GM21529 (cell line): ENCODE results near the gene GATAD1.
"Not testable (repeated sequence)": the region's sequence is repeated elsewhere in the genome, so short reads cannot be mapped to it uniquely, and the experiment has no call there.

Experiments
- ATAC-seq: cut with Tn5 transposase; IDR thresholded peaks from one replicate; pipeline ENCODE4 v1.9.1; 2021; ENCODE audit not compliant: unreplicated experiment

Gene GATAD1

GRCh38 chr7:92479146-92479545 lies 31.9 kb downstream of the GATAD1 start:
- not testable (repeated sequence) for ATAC-seq

GRCh38 chr7:92483624-92484023 lies 36.3 kb downstream of the GATAD1 start:
- not testable (repeated sequence) for ATAC-seq

- ATAC-seq: not testable (repeated sequence)
Measured at GRCh38 chr7:92484226-92484625, 36.9 kb downstream of the GATAD1 start.

GRCh38 chr7:92485267-92485892 lies 38.1 kb downstream of the GATAD1 start:
- ATAC-seq: no peak

GRCh38 chr7:92485974-92486373 lies 38.7 kb downstream of the GATAD1 start:
- ATAC-seq: no peak

- no peak for ATAC-seq
Measured at GRCh38 chr7:92487804-92488203, 40.5 kb downstream of the GATAD1 start.

GRCh38 chr7:92489634-92490033 lies 42.4 kb downstream of the GATAD1 start:
- ATAC-seq: no peak

GRCh38 chr7:92496876-92497275 lies 49.6 kb downstream of the GATAD1 start:
- ATAC-seq: no peak

GRCh38 chr7:92498557-92498956 lies 51.3 kb downstream of the GATAD1 start:
- no peak for ATAC-seq

- ATAC-seq: no peak
Measured at GRCh38 chr7:92503767-92504166, 56.5 kb downstream of the GATAD1 start.

- no peak for ATAC-seq
Measured at GRCh38 chr7:92504563-92504962, 57.3 kb downstream of the GATAD1 start.

GRCh38 chr7:92506363-92506762 lies 59.1 kb downstream of the GATAD1 start:
- ATAC-seq: no peak

GRCh38 chr7:92508946-92509345 lies 61.7 kb downstream of the GATAD1 start:
- ATAC-seq: no peak
